ENCODE data around the gene ATXN2. TPM values are rescaled to one million over a fixed set of nuclear protein-coding genes. Genes with fewer than 3 reads are reported as not detected.

ATXN2 gene
- total RNA-seq, 1 experiment from 2014 or later: 17.2 TPM

GRCh38 chr12:111436266-111436665 is 162.8 kb downstream of the ATXN2 start:
- H3K4me1 ChIP-seq (ENCODE audit: insufficient read depth, low read length): peaks cover 34% of the 10 kb centered on the region
- H3K9ac ChIP-seq (ENCODE audit: low read length): no peak overlapping the region
- H3F3A ChIP-seq (ENCODE audit: low read length, unreplicated experiment): no peaks in the 10 kb centered on the region
- ATAC-seq (no peak), DNase-seq (no peak)
- H3K9me3 ChIP-seq (ENCODE audit: low read length): no peaks in the 10 kb centered on the region
- H3K79me2 ChIP-seq (ENCODE audit: low read length): 0 out of 2 replicates have a peak, but pooled peaks cover 19% of the 10 kb centered on the region
- intact Hi-C loops (cut with micrococcal nuclease): no loop called here
- no peaks in the 10 kb centered on the region for H3K27me3 ChIP-seq (ENCODE audit: low read length)
- no peaks in the 10 kb centered on the region for H3K36me3 ChIP-seq (ENCODE audit: low read depth, low read length)
- TF ChIP-seq CTCF (conservative IDR thresholded peaks at IDR 0.05; ENCODE audit: low read depth, low read length) (no peak), EZH2 (IDR thresholded peaks at IDR 0.05; ENCODE audit: low read length, unreplicated experiment) (no peak), EZH2phosphoT487 (IDR thresholded peaks at IDR 0.05; ENCODE audit: borderline replicate concordance, low read length) (no peak)
- H3K9me2 ChIP-seq (replicated peaks; ENCODE audit: low read length): no peaks in the 10 kb centered on the region
- CTCF ChIA-PET: no interaction called here
- POLR2A ChIA-PET (ENCODE audit: unreplicated experiment): no interaction called here
- H4K20me1 ChIP-seq (ENCODE audit: low read length): no peaks in the 10 kb centered on the region
- H2AFZ ChIP-seq (ENCODE audit: low read length): no peak overlapping the region
- no TSS peak for BruUV-seq (replicated peaks)
- H3K4me2 ChIP-seq (ENCODE audit: low read length): no peak overlapping the region
- no peak overlapping the region for H3K27ac ChIP-seq (ENCODE audit: low read length)
- H3K4me3 ChIP-seq (ENCODE audit: low read length): no peak overlapping the region

- ChIA-PET CTCF (interaction anchor here (1.0 kb wide), 1 partner anchor 16 kb away, joined by 3 read pairs; no protein-coding TSS in a partner anchor), POLR2A (ENCODE audit: unreplicated experiment) (no interaction called here)
- Histone ChIP-seq H3K4me1 (ENCODE audit: insufficient read depth, low read length) (peaks cover 34% of the 10 kb centered on the region), H3F3A (ENCODE audit: low read length, unreplicated experiment) (no peaks in the 10 kb centered on the region), H3K27ac (ENCODE audit: low read length) (no peak overlapping the region), H4K20me1 (ENCODE audit: low read length) (no peaks in the 10 kb centered on the region), H3K9ac (ENCODE audit: low read length) (no peak overlapping the region), H3K9me2 (replicated peaks; ENCODE audit: low read length) (no peaks in the 10 kb centered on the region), H2AFZ (ENCODE audit: low read length) (no peak overlapping the region), H3K79me2 (ENCODE audit: low read length) (0 out of 2 replicates have a peak, but pooled peaks cover 19% of the 10 kb centered on the region), H3K4me3 (ENCODE audit: low read length) (no peak overlapping the region), H3K9me3 (ENCODE audit: low read length) (no peaks in the 10 kb centered on the region), H3K36me3 (ENCODE audit: low read depth, low read length) (no peaks in the 10 kb centered on the region), H3K4me2 (ENCODE audit: low read length) (no peak overlapping the region), H3K27me3 (ENCODE audit: low read length) (no peaks in the 10 kb centered on the region)
- BruUV-seq (replicated peaks): no TSS peak
- intact Hi-C loops (cut with micrococcal nuclease): no loop called here
- ATAC-seq (no peak), DNase-seq (no peak)
- TF ChIP-seq CTCF (conservative IDR thresholded peaks at IDR 0.05; ENCODE audit: low read depth, low read length) (no peak), EZH2 (IDR thresholded peaks at IDR 0.05; ENCODE audit: low read length, unreplicated experiment) (no peak), EZH2phosphoT487 (IDR thresholded peaks at IDR 0.05; ENCODE audit: borderline replicate concordance, low read length) (no peak)
Observed at GRCh38 chr12:111435661-111436201, 163.4 kb downstream of the ATXN2 start.

- no peaks in the 10 kb centered on the region for H4K20me1 ChIP-seq (ENCODE audit: low read length)
- H3K4me2 ChIP-seq (ENCODE audit: low read length): no peak overlapping the region
- no peaks in the 10 kb centered on the region for H3F3A ChIP-seq (ENCODE audit: low read length, unreplicated experiment)
- 0 out of 2 replicates have a peak overlapping the region, but pooled peaks have one; percentile 1 for H3K27ac ChIP-seq (ENCODE audit: low read length)
- H3K9ac ChIP-seq (ENCODE audit: low read length): no peak overlapping the region
- DNase-seq (no peak), ATAC-seq (no peak; the same call in 1 of the 2 replicates)
- CTCF ChIA-PET: interaction anchor here (1.0 kb wide), 2 partner anchors 17 to 103 kb away, joined by 3 read pairs; no protein-coding TSS in a partner anchor
- TF ChIP-seq EZH2phosphoT487 (IDR thresholded peaks at IDR 0.05; ENCODE audit: borderline replicate concordance, low read length): no peak
- no peak for TF ChIP-seq EZH2 (IDR thresholded peaks at IDR 0.05; ENCODE audit: low read length, unreplicated experiment)
- no peak for TF ChIP-seq CTCF (conservative IDR thresholded peaks at IDR 0.05; ENCODE audit: low read depth, low read length)
- no peaks in the 10 kb centered on the region for H3K36me3 ChIP-seq (ENCODE audit: low read depth, low read length)
- no peaks in the 10 kb centered on the region for H3K9me2 ChIP-seq (replicated peaks; ENCODE audit: low read length)
- H3K79me2 ChIP-seq (ENCODE audit: low read length): 0 out of 2 replicates have a peak, but pooled peaks cover 19% of the 10 kb centered on the region
- H3K4me1 ChIP-seq (ENCODE audit: insufficient read depth, low read length): peaks cover 34% of the 10 kb centered on the region
- BruUV-seq (replicated peaks): no TSS peak
- H3K4me3 ChIP-seq (ENCODE audit: low read length): no peak overlapping the region
- intact Hi-C loops (cut with micrococcal nuclease): no loop called here
- H3K27me3 ChIP-seq (ENCODE audit: low read length): no peaks in the 10 kb centered on the region
- no peaks in the 10 kb centered on the region for H3K9me3 ChIP-seq (ENCODE audit: low read length)
- no peak overlapping the region for H2AFZ ChIP-seq (ENCODE audit: low read length)
- POLR2A ChIA-PET (ENCODE audit: unreplicated experiment): interaction anchor here (0.6 kb wide), 1 partner anchor 1198 kb away, joined by 3 read pairs; no protein-coding TSS in a partner anchor
Observed at GRCh38 chr12:111434680-111435338, 164.3 kb downstream of the ATXN2 start.
